D721Med (cell line): Measurements from ENCODE around the gene HOXB7.
A peak's percentile ranks its signal among the peaks of the same experiment; 100 is the strongest.

Experiments
- DNase-seq: peaks from one replicate; pipeline ENCODE4 v3.0.0; 2011; ENCODE audit warnings: low spot score; ENCODE audit not compliant: insufficient read length
- FAIRE-seq: peaks from 2 replicates; lab custom pipeline; 2011; peaks lifted over from hg19 to GRCh38; lab: Jason Lieb, UNC
- TF ChIP-seq, protein P1 (sequence below): IDR thresholded peaks from 2 replicates; pipeline ENCODE4 v1.5.1; 2012; ENCODE audit warnings: mild to moderate bottlenecking, control low read depth; ENCODE audit not compliant: insufficient read depth; ENCODE audit errors: missing control alignments

Gene HOXB7

DNA sequence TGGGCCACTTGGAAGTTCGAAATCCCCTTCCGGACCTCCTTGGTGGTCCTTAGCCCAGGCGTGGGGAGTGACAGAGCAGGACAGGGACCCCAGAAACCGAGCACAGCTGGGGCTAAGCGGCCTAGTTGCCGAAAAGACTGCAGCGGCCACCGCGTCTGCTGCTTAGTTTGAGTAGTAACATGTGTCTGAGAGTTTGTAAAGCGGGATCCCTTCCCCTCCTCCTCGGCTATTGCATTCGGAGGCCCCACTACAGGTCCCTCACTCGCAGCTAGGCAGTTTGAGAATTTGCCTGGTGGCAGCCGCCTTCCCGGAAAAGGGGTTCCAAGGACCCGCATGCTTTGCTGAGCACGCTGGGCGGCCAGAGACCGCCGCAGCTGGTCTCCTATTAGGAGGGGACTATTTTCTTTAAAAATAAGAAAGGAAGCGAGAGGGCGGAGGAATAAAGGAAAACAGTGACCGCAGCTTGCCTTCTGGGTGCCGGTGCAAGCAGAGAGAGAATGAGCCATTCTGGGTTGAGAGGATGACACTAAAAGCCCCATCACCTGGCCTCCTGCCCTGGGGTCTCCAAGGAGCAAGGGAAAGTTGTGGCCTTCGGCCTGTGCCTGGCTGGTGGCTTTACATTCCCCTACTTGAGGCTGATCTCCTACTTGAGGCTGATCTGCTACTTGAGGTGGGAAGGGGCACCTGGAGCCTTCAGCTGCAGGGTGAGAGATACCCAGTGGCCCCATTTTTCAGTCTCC lies 16.1 kb downstream of the HOXB7 start:
- TF ChIP-seq, protein P1, sequence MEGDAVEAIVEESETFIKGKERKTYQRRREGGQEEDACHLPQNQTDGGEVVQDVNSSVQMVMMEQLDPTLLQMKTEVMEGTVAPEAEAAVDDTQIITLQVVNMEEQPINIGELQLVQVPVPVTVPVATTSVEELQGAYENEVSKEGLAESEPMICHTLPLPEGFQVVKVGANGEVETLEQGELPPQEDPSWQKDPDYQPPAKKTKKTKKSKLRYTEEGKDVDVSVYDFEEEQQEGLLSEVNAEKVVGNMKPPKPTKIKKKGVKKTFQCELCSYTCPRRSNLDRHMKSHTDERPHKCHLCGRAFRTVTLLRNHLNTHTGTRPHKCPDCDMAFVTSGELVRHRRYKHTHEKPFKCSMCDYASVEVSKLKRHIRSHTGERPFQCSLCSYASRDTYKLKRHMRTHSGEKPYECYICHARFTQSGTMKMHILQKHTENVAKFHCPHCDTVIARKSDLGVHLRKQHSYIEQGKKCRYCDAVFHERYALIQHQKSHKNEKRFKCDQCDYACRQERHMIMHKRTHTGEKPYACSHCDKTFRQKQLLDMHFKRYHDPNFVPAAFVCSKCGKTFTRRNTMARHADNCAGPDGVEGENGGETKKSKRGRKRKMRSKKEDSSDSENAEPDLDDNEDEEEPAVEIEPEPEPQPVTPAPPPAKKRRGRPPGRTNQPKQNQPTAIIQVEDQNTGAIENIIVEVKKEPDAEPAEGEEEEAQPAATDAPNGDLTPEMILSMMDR = no peak
- FAIRE-seq (no peak), DNase-seq (no peak)

DNA sequence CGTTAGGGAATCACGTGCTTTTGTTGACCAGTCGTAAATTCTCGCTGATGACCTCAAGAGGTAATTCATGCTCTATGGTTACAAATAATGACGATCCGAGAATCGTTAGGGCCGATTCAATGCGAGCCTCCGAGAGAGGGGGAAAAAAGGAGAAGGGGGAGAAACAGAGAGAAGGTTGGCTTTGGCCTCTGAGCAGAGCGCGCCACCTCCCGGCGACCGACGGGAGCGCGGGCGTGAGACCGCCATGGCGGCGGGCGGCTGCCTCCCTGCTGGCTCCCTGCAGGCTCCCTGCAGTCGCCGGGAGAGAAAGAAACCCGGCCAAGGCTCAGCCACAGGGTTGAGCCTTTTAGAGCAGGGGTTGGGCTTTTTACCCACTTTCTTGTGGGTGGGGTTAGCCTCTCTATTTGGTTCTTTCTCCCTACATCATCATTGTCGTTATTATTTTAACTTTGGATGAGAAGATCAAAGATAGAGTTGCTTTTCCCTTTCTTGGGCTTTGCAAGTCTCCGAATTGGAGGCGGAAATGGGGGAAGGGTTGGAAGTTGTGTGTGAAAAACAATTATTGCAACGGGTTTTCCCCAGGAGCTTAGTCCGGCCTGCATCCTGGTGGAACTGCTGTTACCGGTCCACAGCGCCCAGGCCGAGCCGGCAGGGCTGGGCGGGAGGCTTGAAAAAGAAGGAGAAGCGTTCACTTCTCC lies 16.8 kb downstream of the HOXB7 start:
- TF ChIP-seq, protein P1 = peak; percentile 87
- DNase-seq = peak; percentile 64
- FAIRE-seq = no peak

DNA sequence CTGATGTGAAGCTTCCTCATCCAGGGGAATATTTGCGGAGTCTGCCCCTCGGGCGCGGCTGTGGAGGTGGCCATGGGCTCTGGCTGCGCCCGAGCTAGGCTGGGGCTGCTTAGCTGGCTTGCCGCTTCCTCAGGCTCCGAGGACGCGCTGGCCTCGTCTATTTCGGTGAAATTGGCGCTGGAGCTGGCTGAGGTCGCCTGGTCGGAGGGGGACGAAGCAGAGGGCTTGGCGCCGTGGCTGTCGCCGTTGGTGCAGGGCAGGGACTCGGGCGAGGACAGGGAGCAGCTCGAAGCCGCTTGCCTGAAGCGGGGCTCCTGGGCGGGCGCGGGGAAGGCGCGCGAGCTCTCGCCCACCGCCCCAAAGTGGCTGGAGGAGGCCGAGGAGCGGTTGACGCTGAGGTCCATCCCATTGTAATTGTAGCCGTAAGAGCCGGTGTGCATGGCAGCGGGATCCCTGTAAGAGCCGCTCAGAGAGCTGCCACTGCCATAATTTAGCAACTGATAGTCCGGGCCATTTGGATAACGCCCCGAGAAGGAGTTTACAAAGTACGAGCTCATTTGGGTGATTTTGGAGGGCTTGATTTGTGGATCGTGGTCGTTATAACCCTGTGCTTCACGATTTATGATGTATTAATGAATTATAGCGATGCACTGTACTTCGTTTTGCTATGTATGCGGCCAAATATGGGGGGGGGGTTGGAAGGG lies 17.5 kb downstream of the HOXB7 start, which contains the start of gene HOXB5:
HOXB5 (minus strand) TSS at position 654 of the 704 bp plus-strand sequence; CDS start at position 557, 97 bp downstream.
- TF ChIP-seq, protein P1 = no peak
- FAIRE-seq (no peak), DNase-seq (no peak)

DNA sequence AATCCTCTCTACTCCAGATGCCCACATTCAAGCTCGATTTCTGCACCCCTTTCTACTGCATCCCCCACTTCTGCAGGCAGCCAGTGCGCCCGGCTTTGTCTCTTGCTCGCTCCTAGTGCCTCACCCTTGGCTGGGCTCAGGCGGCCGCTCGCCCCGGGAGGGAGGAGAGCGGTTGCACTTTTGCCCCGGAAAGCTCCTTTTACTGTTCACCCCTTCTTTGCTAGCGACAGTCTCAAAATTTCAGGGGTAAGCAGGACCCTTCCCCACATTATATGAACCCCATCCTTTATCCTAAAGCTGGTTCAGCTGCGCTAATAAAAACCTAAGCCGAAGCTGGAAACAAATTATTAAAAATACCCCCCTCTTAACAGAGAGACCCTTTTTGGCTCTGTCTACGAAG lies 18.2 kb downstream of the HOXB7 start:
- FAIRE-seq (no peak), DNase-seq (no peak)
- TF ChIP-seq, protein P1 = no peak

DNA sequence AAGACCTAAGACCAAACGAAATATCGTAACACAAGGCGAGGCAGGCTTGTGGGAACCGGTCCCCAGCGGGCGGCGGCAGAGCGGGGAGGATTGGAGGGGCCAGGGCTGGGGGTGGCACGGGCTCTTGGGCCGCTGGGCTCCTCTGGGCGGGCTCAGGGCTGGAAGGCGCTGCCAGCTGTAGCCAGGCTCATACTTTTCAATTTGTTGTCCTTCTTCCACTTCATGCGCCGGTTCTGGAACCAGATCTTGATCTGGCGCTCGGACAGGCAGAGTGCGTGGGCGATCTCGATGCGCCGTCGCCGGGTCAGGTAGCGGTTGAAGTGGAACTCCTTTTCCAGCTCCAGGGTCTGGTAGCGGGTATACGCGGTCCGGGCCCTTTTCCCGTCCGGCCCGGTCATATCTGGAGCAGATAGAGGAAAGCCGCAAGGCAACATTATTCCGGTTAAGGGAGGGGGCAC lies 18.7 kb downstream of the HOXB7 start:
- DNase-seq = no peak
- TF ChIP-seq, protein P1 = no peak
- FAIRE-seq = no peak

DNA sequence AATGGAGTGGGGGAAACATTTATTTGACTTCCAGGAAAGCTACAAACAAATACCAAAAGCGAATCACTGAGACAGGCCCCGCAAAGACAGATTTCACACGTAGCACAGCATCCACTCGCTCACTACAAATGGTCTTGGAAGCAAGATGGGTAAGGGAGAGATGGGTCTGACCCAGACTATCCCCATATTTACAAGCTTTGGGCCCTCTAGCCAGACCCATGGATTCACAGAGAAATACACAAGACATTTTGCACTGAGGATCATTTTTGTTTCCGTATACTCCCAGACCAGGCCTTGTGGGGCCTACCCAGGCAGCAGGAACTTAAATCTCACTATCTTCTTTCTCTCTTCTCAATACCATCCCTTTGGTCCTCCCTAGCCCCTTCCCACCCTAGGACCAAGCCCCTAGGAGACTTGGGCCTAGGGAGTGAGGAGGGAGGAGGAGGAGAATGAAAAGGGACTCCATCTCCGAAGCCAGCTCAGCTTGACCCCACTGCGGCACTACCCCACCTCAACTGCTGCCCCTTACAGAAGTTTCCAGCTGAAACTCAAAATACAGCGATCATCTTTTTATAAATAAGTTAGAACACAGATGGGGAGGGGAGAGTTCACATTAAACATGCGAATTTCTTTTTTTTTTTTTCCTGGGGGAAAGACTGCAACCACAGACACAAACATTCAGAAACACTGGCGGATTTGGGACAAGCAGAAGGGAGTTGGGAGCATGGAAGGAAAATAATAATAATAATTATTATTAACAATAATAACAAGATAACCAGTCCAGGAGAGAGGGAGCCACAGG lies 19.4 kb downstream of the HOXB7 start:
- DNase-seq (no peak), FAIRE-seq (no peak)
- TF ChIP-seq, protein P1 = no peak
